Activated effector memory CD4-positive, alpha-beta T cell treated with Interleukin-2 at 50 U/mL for 16 hours (primary cell): ENCODE results near the gene LAMA4.

Experiments used
- DNase-seq: peaks from one replicate; pipeline ENCODE4 v3.0.0-alpha.2; 2020

LAMA4 gene

DNA sequence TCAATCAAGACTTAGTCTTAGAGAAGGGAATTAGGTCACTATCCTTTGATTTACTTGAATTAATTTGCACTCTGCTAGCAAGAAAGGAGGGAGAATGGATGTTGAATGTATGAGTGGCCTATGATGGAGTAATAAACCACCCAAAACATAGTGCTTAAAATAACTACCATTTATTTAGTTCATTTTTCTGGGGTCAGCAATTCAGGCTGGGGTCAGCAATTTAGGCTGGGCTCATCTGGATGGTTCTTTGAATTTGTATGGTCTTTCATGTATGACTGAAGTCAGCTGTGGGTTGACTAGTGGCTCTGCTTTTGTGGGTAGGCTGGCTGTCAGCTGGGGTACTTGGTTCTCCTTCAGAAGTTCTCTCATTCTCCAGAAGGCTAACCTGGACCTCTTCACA lies 21.0 kb upstream of the LAMA4 start:
- DNase-seq = no peak

DNA sequence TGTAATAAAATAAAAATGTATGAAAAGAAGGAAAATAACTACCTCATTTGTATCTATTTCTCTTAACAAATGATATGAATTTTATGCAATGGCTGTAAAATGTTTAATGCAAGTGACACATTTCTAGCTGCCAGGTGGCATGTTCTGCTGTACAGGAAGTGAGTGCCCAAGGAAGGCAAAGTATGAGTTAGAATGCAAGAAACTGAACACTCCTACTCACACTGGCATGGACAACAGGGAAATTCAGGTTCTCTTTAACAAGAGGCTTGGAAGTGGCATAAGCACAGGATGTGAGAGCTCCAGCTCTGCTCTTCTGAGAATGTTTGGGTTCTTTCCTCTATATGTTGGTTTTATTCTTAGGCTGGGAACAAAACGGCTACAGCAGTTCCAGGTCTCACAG lies 20.4 kb upstream of the LAMA4 start:
- DNase-seq = no peak

DNA sequence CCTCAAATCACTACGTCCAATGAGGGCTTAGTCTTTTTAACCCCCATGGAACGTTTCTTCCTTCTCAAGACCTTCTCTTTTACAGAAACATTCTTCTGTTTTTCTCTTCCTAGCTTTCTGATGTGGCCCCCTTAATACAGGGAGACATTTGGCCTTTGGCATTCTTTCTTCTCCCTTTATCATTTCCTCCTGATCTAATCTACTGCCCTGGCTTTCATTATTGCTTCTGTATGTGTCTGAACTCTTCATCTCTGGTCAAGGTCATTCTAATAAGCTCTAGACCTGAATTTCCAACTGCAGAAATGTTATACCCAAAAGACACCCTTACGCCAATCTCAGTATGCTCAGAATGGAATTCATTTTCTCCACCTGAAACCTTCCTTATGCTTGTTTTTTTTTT lies 18.4 kb upstream of the LAMA4 start:
- DNase-seq = no peak

DNA sequence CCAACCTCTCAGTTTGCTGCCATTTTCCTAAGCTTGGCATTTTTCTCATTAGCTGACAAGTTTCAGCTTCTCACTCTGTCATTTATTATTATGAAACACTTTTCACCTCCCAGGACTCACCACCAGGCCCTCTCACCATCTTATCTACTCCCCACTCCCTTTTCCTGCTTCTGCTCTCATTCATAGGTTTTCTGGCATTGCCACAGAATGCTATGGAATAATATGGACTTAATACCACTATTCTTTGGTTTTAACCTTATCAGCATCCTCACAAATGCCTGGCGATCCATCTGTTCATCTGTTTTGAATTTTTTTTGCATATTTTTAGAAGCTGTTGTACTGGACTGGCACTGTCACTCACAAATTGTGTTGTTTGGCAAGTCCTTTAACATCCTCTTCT lies 16.4 kb upstream of the LAMA4 start:
- DNase-seq = no peak

DNA sequence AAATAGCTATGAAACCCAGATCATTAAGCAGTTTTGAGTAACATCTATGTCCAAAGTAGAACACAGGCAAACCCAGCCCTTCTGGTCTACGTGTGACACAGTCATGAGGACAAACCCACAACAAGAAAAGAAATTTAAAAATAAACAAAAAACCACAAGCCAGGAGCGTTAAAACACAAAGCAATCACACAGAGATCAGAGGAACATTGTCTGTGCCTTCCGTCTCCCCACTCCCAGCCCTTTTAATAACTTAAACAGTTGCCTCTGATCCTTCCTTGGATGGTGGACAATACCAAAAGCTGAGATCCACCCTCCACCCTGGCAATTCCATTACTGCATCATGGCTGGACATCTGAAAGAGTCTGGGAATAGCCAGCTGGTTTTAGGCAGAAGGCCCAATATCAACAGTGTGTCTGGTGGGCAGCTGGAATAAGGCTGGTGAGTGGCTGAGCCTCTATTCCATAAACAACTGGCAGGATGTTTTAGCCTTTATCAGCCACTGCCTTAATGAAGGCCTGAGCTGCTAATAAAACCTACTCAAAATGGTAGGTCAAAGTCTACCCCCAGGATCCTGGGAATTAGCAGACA lies 15.7 kb upstream of the LAMA4 start:
- DNase-seq = no peak

DNA sequence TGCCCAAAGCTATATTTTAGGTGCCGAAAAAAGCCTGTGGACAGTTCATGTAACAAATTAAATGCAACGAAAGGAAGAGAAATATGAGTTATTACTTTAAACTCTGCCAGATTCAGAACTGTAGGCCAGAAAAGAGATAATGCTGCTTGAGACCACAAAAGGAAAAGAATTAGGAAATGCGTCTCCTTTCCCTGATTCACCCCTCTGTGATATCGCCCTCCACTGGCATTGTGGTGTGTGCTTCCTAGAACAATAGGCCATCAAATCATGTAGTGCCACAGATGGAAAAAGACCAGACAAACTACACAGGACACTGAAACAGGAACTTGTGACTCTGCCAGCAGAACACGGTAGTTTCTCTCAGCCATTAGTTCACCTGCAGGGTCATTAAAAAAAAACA lies 14.7 kb upstream of the LAMA4 start:
- no peak for DNase-seq

DNA sequence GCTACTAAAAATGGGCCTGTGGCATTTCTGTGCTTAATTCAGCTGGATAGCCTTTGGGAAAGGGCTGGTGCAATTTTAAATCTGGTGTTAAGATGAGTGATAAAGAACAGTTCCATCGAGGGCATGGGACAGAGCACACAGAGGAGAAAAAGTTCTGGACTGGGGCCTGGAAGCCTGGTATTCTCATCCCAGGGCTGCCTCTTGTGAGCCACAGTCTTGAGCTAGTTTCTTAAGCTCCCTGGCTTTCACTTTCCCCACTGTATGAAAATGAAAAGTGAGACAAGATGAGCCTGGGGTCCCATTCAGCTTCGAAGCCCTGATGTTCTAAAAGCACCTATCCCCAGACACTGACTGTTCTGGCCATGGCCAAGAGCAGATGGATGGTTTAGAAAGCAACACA lies 14.3 kb upstream of the LAMA4 start:
- DNase-seq = no peak

DNA sequence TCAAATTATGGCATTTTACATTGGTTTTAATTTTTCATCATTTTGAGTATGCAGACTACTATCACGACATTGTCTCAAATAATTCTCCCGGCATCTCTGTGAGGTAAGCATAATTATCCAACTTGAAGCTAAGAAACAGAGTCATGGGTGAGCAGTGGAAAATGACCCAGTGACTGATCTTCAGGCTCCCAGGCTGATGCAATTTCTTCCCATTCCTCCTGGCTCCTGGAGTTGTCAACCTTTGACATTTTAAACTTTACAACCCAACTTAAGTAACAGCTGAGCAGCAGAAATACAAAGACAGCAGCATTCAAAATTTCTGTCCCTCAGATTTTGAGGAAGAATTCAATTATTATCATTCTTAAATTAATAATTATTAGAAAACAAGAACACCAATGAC lies 13.7 kb upstream of the LAMA4 start:
- DNase-seq = no peak

DNA sequence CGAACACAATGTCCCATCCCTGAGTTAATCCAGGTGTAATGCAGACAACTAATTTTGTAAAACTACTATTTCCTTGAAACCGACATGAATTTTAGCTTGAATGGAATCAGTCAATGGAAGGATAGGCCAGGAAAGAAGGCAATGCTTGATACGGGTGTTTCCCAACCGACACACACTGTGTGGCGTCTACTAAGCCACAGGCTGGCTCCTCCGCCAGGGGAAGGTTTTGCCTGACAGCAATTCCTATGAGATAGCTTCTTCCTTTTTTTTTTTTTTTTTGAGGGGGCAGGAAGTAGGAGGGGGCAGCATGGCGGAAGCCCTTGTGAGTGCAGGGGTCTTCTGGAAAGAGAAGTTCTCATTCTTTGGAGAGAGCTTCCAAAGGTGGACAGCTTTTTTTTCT lies 12.0 kb upstream of the LAMA4 start:
- no peak for DNase-seq

DNA sequence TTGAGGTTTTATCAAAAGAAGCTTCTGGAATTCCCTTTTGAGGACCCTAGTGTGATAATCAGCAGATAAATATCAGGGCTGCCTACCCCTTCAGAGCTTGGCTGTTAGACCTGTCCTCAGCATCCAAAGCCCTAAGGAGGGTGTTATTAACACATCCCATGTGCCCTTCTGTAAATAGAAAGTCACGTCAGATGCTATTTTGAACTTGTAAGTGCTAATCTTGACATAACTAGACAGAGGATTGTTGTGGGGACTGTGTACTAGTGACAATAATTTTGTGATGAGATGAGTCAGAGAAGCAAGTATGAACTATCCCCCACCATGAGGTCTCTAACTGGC lies 4.9 kb upstream of the LAMA4 start:
- no peak for DNase-seq

DNA sequence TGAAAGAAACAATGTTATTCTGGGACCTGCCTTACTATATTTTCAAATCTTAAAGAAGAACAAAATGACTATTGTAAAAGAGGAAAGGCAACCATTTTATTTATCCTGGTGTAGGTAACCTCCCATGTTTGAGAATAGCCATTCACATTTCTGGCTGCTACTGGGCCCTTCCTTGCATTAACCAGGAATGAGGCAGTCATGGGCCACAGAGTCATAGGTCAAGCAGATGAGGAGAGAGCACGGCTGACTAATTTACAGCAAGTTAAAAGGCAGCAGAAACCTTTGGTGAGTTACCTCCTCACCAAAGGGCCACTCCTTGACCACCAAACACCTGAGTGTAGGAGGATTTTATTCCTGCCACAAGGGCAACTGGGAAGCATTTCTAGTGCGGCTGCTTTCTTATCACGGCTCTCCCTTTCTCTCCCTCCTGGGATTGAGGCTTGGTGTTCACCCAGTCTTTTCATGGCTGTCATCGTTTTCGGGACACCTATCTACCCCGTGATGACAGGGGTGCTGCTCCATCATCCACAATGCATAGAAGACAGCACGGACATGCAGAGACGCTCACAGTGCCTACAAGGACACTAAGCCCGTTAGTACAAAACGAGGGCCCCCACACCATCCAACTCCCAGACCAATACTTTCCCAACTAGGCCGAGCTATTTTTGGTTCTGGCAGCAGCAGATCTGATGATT lies 4.4 kb upstream of the LAMA4 start:
- DNase-seq = no peak

DNA sequence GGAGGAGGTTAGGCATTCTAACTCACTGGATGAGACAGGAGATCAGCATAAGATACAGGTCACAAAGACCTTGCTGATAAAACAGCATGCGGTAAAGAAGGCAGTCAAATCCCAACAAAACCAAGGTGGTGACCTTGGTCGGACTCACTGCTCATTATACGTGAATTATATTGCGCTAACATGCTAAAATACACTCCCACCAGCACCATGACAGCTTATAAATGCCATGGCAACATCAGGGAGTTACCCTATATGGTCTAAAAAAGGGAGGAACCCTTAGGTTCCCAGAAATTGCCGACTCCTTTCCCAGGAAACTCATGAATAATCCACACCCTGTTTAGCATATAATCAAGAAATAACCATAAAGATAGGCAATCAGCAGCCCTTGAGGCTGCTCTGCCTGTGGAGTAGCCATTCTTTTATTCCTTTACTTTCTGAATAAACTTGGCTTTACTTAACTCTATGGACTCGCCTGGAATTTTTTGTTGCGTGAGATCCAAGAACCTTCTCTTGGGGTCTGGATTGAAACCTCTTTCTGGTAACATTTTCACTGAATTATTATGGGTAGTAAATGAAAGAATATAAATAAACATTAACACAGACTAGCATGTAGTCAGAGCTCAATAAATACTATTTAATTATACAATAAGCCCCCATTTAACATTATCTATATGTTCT lies 3.0 kb upstream of the LAMA4 start:
- no peak for DNase-seq

DNA sequence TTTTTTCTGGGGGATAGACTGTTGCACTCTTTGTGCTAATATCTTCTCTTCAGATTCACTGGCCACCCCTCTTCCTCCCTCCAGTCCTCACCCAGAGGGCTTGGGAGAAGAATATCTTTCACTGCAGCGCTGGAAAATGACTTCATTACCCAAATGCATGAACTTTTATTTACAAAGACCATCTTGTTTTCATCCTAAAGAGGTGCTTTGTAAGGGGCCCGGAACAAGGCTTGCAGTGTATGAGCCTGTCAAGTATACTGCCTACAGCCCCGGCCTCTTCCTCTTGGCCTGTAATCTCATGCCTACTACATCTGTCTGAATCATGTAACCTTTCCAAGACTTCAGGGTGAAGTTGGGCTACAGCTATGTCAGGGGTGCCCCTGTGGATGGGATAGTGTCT lies 554 bp upstream of the LAMA4 start:
- no peak for DNase-seq

DNA sequence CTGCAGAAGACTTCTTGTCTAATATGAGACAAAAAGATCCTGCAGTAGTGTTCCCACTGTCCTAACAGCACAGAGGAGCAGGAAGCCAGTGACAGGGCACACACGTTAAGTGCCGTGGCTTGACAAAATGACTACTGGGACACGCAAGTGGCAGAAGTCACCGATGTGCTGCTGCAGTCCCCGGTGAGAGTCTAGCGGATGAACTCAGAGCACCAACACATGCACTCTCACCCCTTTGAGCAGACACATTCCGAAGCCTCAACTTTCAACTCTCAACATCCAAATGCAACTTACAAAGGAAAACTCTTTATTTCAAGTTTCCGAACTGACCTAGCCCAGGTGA lies 898 bp downstream of the LAMA4 start:
- no peak for DNase-seq

DNA sequence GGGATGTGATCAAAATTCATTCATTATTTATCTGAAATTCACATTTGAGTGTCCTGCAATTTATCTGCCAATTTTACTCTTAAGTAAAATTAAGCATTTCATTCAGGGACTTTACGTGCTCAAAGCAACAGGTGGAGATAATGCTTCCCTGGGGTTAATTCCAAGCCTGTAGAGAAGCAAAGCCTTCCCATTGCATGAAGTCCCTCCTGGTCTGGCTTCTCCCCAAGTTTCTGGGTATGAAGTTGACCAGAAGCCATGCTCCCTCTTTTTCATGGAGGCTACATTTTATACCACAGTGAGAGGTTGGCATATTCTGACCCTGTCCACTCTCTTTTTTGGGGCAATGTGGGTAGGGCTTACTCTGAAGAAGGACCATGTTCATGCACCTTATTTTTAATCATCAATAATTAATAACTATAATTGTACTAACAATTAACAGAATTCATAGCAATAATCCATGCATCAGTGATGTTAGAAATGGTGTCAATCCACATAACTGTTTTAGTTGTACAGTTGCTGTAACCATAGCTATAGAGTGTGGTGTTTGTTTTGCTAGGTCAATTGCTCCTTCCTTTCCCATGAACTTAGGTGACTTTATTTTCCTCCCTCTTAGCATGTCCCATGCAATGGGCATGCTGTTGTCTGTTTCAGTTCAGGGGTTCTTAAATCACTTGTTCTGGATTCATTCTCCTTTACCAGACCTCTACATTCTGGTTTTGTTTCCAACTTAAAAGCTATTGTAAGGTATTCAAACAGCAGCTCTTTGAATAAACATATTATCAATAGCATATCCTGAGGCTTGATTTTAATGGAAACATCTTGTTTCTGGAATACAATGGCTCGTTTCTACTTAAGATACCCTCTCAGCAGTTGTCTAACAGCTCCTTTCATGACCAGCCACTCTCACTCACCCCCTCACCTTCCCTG lies 1.5 kb downstream of the LAMA4 start:
- DNase-seq = no peak

DNA sequence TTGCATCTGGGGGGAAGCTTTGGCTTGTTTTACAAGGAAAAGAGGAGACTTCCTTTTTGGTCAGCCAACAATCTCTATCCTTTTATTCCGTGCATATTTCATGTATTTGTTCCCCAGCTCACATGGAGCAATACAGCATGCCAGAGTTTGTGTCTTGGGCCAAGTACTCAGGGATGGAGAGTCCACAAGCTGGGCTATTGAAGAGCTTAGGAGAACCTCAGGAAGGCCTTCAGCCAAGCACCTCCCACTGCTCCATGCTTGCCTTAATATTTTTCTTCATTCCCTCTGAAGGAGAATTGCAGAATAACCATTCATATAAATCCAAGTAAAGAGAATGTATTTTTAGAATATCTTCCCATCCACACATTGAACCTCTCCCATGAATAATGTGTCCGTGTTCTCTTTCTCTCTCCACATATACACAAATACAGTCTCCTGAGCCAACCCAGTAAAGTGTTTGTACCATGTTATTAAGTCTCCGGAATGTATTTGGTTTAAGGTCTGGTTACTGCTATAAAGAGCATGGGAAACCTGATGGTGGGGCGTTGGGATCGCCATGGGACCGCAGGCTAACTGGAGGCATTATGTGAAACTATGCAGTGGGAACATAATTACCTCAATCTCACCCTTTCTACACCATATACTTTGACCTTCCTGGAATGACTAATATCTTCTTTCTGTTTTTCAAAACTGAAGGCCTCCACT lies 3.0 kb downstream of the LAMA4 start:
- DNase-seq = no peak

DNA sequence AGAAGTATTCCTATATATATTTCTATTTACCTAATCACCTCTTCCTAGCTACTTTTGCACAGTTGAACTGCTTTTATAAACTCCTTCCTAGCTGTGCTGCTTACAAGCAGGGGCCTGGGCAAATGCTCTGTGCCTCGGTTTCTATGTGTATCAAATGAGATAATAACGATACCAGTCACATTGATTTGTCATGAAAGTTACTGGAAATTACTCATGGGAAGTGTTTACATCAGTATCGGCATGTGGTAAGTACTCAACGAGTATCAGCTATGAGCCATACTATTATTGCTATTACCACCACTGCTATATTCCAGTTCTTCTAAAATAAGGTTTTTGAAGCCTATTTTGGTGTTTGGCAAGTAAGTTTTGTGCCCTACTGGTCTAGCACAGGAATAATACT lies 4.9 kb downstream of the LAMA4 start:
- no peak for DNase-seq

DNA sequence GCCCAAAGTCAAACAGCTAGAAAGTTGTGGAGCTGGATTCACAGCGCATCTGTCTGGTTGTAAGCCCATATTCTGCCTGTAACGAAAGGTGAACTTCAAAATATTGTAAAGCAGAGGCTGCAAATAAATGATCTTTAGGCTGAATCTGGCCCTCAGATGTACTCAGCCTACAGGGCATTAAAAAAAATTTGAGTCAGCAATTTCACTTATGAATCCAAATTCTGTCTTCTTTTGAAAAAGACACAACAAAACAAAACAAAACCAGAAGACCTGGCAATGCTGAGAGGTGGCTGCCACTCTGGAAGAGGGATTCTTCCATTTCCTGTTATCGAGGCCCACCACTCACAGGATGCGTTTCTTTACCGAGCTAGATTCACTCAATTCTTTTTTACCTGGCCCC lies 7.1 kb downstream of the LAMA4 start:
- no peak for DNase-seq

DNA sequence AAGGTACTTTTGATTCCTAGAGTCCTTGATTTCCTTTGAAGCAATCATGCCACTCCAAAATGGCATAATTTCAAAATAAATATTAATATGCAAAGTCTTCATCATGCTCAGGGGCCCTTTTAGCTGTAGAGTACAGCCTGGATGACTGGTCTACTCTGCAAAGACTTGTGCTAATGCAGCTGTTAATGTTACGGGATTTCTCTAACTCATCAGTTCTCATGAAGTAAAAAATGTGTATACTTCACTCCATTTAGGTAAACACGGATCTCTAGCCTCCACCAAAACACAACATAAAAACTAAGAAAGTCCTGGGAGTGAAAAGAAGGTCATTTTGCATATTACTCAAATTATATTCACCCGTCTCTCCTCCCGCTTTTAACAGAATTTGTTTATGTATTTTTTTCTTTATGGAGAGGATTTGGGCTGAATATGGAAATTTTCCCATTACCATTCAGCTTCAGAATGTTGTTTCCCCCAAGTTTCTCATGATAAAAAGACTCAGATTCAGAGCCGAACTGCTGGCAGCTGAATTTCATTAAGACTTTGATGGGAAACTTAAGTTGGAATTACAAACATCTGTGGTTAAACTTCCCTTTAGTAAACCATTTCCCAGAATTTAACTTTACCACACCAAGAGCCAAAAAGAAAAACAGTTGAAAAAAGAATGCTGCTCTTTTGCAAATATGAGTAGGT lies 8.7 kb downstream of the LAMA4 start:
- no peak for DNase-seq

DNA sequence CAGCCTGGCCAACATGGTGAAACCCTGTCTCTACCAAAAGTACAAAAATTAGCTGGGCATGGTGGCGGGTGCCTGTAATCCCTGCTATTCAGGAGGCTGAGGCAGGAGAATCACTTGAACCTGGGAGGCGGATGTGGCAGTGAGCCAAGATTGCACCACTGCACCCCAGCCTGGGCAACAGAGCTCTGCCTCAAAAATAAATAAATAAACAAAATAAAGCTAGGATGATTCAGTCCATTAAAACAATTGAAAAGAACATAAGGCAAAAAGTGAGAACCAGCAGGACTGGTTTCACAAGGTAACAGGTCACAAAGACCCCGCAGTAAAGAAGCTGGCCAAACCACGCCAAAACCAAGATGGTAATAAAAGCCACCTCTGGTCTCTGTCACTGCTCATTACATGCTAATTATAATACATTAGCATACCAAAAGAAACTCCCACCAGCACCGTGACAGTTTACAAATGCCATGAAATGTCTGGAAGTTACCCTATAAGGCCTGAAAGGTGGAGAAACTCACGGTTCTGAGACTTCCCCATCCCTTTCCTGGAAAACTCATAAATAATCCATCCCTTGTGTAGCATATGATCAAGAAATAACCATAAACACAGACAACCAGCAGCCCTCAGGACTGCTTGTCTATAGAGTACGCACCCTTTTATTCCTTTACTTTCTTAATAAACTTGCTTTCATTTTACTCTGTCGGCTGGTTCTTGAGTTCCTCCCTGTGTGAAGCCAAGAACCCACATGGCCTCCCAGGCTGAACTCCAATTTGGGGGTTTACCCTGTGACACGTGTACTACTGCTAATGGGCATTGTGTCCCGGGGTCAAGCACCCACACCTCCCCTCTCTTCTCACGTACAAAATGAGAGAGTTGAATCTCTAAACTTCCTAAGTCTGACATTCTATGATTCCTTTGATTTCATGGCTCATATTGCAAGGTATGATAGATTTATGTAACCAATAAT lies 10.2 kb downstream of the LAMA4 start:
- no peak for DNase-seq

DNA sequence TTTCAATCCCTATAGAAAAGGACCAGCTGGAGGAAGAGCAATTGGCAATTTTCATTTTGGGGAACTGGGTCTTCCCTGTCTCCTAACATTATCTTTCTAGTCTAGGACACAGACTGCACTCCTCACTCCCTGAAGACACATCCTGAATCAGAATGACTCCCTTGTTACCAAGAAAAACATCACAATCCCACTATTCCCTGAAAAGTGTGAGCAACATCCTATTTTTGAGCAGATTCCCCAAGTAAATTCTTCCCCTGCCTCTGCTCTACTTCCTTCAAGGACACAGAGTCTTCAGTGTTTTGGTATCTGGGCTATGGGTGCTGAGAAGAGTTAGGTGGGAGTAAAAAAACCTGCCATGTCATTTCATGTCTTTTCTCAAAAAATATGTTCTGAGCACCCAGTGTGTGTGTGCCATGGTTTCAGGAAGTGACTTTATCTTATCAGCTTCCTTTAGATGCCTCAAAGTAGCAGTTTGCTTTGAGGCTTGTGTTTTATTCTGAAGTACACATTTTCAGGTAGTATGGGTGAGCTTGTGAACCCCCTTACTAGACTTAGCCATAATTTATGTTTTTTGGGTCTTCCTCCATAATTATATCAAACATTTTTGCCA lies 12.4 kb downstream of the LAMA4 start:
- no peak for DNase-seq
